IMR-90 (cell line): ENCODE data around the gene ST6GALNAC3. TPM values are rescaled to one million over a fixed set of nuclear protein-coding genes. Genes with fewer than 3 reads are reported as not detected.

Experiments
- ATAC-seq: fragments of 200-7000 bp; cut with Tn5 transposase; 2 replicates; pipeline ENCODE4 v1.9.1; 2020; ENCODE audit warnings: low read depth, mild to moderate bottlenecking, moderate library complexity
- BruUV-seq: library from RNA; stranded (reverse); fragments of 400-500 nt; replicated peaks from 2 replicates; lab custom pipeline; 2021; lab: Mats Ljungman, UMichigan
- CTCF ChIA-PET: fragments of 300-600 bp; formaldehyde crosslinking; extraction: SDS; loops from one replicate; lab custom pipeline; 2021; ENCODE audit warnings: antibody characterized with exemption; lab: Yijun Ruan, JAX
- POLR2A ChIA-PET: fragments of 300-600 bp; sonication (Branson Sonifier 250); formaldehyde crosslinking; loops from one replicate; lab custom pipeline; 2022; ENCODE audit warnings: antibody characterized with exemption; ENCODE audit not compliant: unreplicated experiment; lab: Charles Lee
- DNase-seq: peaks from one replicate; pipeline ENCODE4 v3.0.0; 2013
- H2AFZ ChIP-seq: replicated peaks from 2 replicates; pipeline ENCODE3; 2013; ENCODE audit warnings: low read length, mild to moderate bottlenecking; ENCODE audit not compliant: poor library complexity
- H2AK5ac ChIP-seq: 2 replicates; pipeline ENCODE4 v1.6.1; 2013; ENCODE audit warnings: low read depth, low read length, inconsistent platforms
- H2AK9ac ChIP-seq: replicated peaks from 2 replicates; pipeline ENCODE3; 2013; ENCODE audit warnings: mild to moderate bottlenecking, low read depth, low read length, moderate library complexity; ENCODE audit not compliant: poor library complexity
- H2BK120ac ChIP-seq: 2 replicates; pipeline ENCODE4 v1.6.1; 2013; ENCODE audit warnings: low read depth, low read length, inconsistent platforms
- H2BK15ac ChIP-seq: 3 replicates; pipeline ENCODE4 v1.6.1; 2013; ENCODE audit warnings: low read depth, low read length, inconsistent platforms
- H2BK20ac ChIP-seq: 2 replicates; pipeline ENCODE4 v1.6.1; 2013; ENCODE audit warnings: low read depth, mild to moderate bottlenecking, inconsistent platforms, low read length, moderate library complexity
- H2BK5ac ChIP-seq: 2 replicates; pipeline ENCODE4 v1.6.1; 2013; ENCODE audit warnings: mild to moderate bottlenecking, low read depth, low read length, inconsistent platforms; ENCODE audit not compliant: poor library complexity, severe bottlenecking
- H3K14ac ChIP-seq: replicated peaks from 2 replicates; pipeline ENCODE4 v1.6.1; 2013; ENCODE audit warnings: low read depth, low read length, inconsistent platforms
- H3K18ac ChIP-seq: 2 replicates; pipeline ENCODE4 v1.6.1; 2013; ENCODE audit warnings: low read depth, low read length, control low read depth
- H3K23ac ChIP-seq: 2 replicates; pipeline ENCODE4 v1.6.1; 2013; ENCODE audit warnings: low read depth, low read length, inconsistent platforms
- H3K27ac ChIP-seq: 2 replicates; pipeline ENCODE4 v1.5.1; 2013; ENCODE audit warnings: mild to moderate bottlenecking, control low read depth, low read length; ENCODE audit not compliant: insufficient read depth
- H3K27me3 ChIP-seq: 2 replicates; pipeline ENCODE4 v1.6.1; 2013; ENCODE audit warnings: low read length; ENCODE audit not compliant: control insufficient read depth, insufficient read depth
- H3K36me3 ChIP-seq: 2 replicates; pipeline ENCODE4 v1.6.1; 2013; ENCODE audit warnings: low read length, mixed read lengths; ENCODE audit not compliant: control insufficient read depth, insufficient read depth
- H3K4ac ChIP-seq: 2 replicates; pipeline ENCODE4 v1.6.1; 2013; ENCODE audit warnings: low read depth, low read length, inconsistent platforms
- H3K4me1 ChIP-seq: 2 replicates; pipeline ENCODE4 v1.6.1; 2013; ENCODE audit warnings: low read length, mixed read lengths; ENCODE audit not compliant: control insufficient read depth, insufficient read depth
- H3K4me2 ChIP-seq: 2 replicates; pipeline ENCODE4 v1.6.1; 2013; ENCODE audit warnings: low read depth, mild to moderate bottlenecking, control low read depth, low read length, moderate library complexity
- H3K4me3 ChIP-seq: 2 replicates; pipeline ENCODE4 v1.5.1; 2013; ENCODE audit warnings: low read depth, mild to moderate bottlenecking, control low read depth, low read length, moderate library complexity; ENCODE audit not compliant: insufficient read depth
- H3K56ac ChIP-seq: 2 replicates; pipeline ENCODE4 v1.6.1; 2013; ENCODE audit warnings: low read length, inconsistent platforms; ENCODE audit not compliant: insufficient read depth; ENCODE audit errors: extremely low read depth
- H3K79me1 ChIP-seq, 2 experiments: 2 replicates each; pipeline ENCODE4 v1.6.1; 2013; ENCODE audit warnings: low read length in 2 of 2, inconsistent platforms in 1 of 2, low read depth in 1 of 2
- H3K9ac ChIP-seq: 2 replicates; pipeline ENCODE4 v1.6.1; 2013; ENCODE audit warnings: low read depth, low read length, control low read depth
- H3K9me1 ChIP-seq: 2 replicates; pipeline ENCODE4 v1.6.1; 2013; ENCODE audit warnings: low read length, inconsistent platforms; ENCODE audit not compliant: insufficient read depth
- H3K9me3 ChIP-seq: 2 replicates; pipeline ENCODE4 v1.6.1; 2013; ENCODE audit warnings: low read length; ENCODE audit not compliant: control insufficient read depth, insufficient read depth
- H4K20me1 ChIP-seq: 2 replicates; pipeline ENCODE4 v1.6.1; 2013; ENCODE audit warnings: low read length, inconsistent platforms; ENCODE audit not compliant: insufficient read depth
- H4K5ac ChIP-seq: 2 replicates; pipeline ENCODE4 v1.6.1; 2013; ENCODE audit warnings: mild to moderate bottlenecking, low read depth, low read length, control low read depth
- H4K8ac ChIP-seq, 2 experiments: 2 replicates each; pipeline ENCODE4 v1.6.1; 2013; ENCODE audit warnings: low read depth in 2 of 2, low read length in 2 of 2, control low read depth in 1 of 2, inconsistent platforms in 1 of 2
- H4K91ac ChIP-seq: 2 replicates; pipeline ENCODE4 v1.6.1; 2013; ENCODE audit warnings: low read depth, low read length, inconsistent platforms; ENCODE audit not compliant: insufficient read depth
- BHLHE40 ChIP-seq: fragments of 150-350 bp; IDR thresholded peaks from 2 replicates; pipeline ENCODE4 v1.6.1; 2016; ENCODE audit warnings: mild to moderate bottlenecking, low read depth, low read length
- CEBPB ChIP-seq: IDR thresholded peaks from 2 replicates; pipeline ENCODE4 v1.6.1; 2012; ENCODE audit warnings: low read depth, low read length, improper control_type of control experiment
- CHD1 ChIP-seq: IDR thresholded peaks from 2 replicates; pipeline ENCODE4 v1.6.1; 2012; ENCODE audit warnings: low read depth, low read length, improper control_type of control experiment
- FOS ChIP-seq: fragments of 150-350 bp; IDR thresholded peaks from 2 replicates; pipeline ENCODE4 v1.6.1; 2016; ENCODE audit warnings: low read depth, low read length
- MAFK ChIP-seq: IDR thresholded peaks from 2 replicates; pipeline ENCODE4 v1.6.1; 2012; ENCODE audit warnings: low read depth, low read length, improper control_type of control experiment
- MAZ ChIP-seq: IDR thresholded peaks from 2 replicates; pipeline ENCODE4 v1.6.1; 2012; ENCODE audit warnings: low read depth, mild to moderate bottlenecking, low read length, improper control_type of control experiment, moderate library complexity, borderline replicate concordance
- NFE2L2 ChIP-seq: fragments of 150-350 bp; IDR thresholded peaks from 2 replicates; pipeline ENCODE4 v1.6.1; 2016; ENCODE audit warnings: low read depth, mild to moderate bottlenecking, low read length
- POLR2A ChIP-seq: IDR thresholded peaks from 2 replicates; pipeline ENCODE4 v1.6.1; 2012; ENCODE audit warnings: mild to moderate bottlenecking, low read depth, low read length
- RAD21 ChIP-seq: IDR thresholded peaks from 2 replicates; pipeline ENCODE4 v1.6.1; 2012; ENCODE audit warnings: low read length, improper control_type of control experiment
- RCOR1 ChIP-seq: IDR thresholded peaks from 2 replicates; pipeline ENCODE4 v1.6.1; 2012; ENCODE audit warnings: mild to moderate bottlenecking, low read length, improper control_type of control experiment; ENCODE audit not compliant: insufficient replicate concordance
- RFX5 ChIP-seq: IDR thresholded peaks from 2 replicates; pipeline ENCODE4 v1.8.0; 2012; ENCODE audit warnings: low read depth, mild to moderate bottlenecking, low read length, moderate library complexity
- WGBS, 2 experiments: methylation state at CpG; one replicate each; pipeline versions ENCODE4 v1.1.5 to v1.1.7; 2013; ENCODE audit warnings: missing lambda C conversion rate in 2 of 2; ENCODE audit not compliant: insufficient read length in 1 of 2; ENCODE audit errors: extremely low coverage in 2 of 2; 5-methylcytosine and 5-hydroxymethylcytosine counted together
- dilution Hi-C: fragments of 300-500 bp; cut with HindIII; formaldehyde crosslinking; loops from one replicate; pipeline ENCODE4 v1.14.3; 2018; ENCODE audit warnings: low sequenced_read_pairs; ENCODE audit not compliant: unreplicated experiment
- in situ Hi-C: fragments of 300-500 bp; cut with MboI; formaldehyde crosslinking; loops from 3 replicates; pipeline ENCODE4 v1.14.3; 2019; ENCODE audit warnings: low sequenced_read_pairs, inconsistent platforms, mixed read lengths
- intact Hi-C: fragments of 100-400 bp; cut with micrococcal nuclease; formaldehyde crosslinking; loops from 2 replicates; pipeline ENCODE4 v1.10.0; 2022
- polyA plus RNA-seq, 3 experiments: library from polyadenylated mRNA; depleted of rRNA; stranded (reverse); fragments of >200 nt; gene quantifications; 2 replicates each; pipeline ENCODE4 v1.2.3, GENCODE V29; 2012; ENCODE audit warnings: low replicate concordance in 1 of 3
- total RNA-seq: library from RNA; depleted of rRNA; stranded (reverse); fragments of >200 nt; gene quantifications from 2 replicates; pipeline ENCODE4 v1.2.3, GENCODE V29; 2012
- TF ChIP-seq, protein P1 (sequence below): fragments of 150-350 bp; IDR thresholded peaks from 2 replicates; pipeline ENCODE4 v1.6.1; 2017; ENCODE audit warnings: mild to moderate bottlenecking, antibody characterized with exemption, low read length, low read depth
- TF ChIP-seq, protein P2 (sequence below): fragments of 150-350 bp; IDR thresholded peaks from 2 replicates; pipeline ENCODE4 v1.6.1; 2016; ENCODE audit warnings: low read depth, mild to moderate bottlenecking, low read length, moderate library complexity, borderline replicate concordance

The ST6GALNAC3 gene
- total and polyA plus RNA-seq, 2 of the 4 experiments (the other 2 are of a cell fraction), result 0.65 to 1.3 TPM

DNA sequence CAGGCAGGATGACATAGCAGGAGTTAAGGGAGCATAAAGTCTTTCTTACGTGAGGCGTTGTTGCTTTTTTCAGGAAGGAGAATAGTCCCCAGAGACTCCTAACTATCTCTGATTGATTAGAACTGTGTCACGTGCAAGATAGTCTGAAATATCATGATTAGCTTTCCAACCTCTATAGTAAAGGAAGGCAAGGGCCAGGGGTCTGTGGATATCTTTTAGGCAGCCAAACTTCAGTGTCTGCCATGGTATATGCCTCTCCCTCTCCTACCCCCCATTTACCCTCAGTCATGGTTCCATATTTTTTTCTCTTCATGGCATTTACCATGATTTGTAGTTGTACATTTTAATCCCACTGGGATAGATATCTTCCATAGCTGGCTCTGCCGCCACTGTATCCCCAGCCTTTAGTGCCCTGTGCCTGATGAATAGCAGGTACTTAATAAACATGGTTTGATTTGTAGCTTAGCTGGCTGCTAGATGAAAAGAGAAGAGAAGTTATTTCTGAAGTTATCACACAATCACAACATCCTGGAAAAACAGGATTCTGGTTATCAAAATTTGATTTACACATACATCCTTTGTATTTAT, 474.1 kb downstream of the ST6GALNAC3 start:
- no peak overlapping the region for H2BK20ac ChIP-seq
- no peak overlapping the region for H3K14ac ChIP-seq
- intact Hi-C loops (no loop called here), dilution Hi-C loops (no loop called here), in situ Hi-C loops (no loop called here)
- H2BK5ac ChIP-seq, result no peak overlapping the region
- H3K23ac ChIP-seq, result no peak overlapping the region
- no peaks in the 10 kb centered on the region for H3K79me1 ChIP-seq
- ATAC-seq (no peak), DNase-seq (no peak)
- no peak overlapping the region for H4K91ac ChIP-seq
- H3K9ac ChIP-seq, result no peak overlapping the region
- H3K9me3 ChIP-seq, result no peaks in the 10 kb centered on the region; the same call in 1 of the 2 replicates
- no peak overlapping the region for H2AK9ac ChIP-seq
- H2AFZ ChIP-seq, result no peak overlapping the region
- BruUV-seq, result no TSS peak
- no peak overlapping the region for H3K4ac ChIP-seq
- no peak overlapping the region for H3K56ac ChIP-seq
- ChIA-PET POLR2A (no interaction called here), CTCF (no interaction called here)
- no peaks in the 10 kb centered on the region for H3K27me3 ChIP-seq
- no peak overlapping the region for H2BK15ac ChIP-seq
- no peaks in the 10 kb centered on the region for H3K4me1 ChIP-seq
- no peak overlapping the region for H2BK120ac ChIP-seq
- no peaks in the 10 kb centered on the region for H3K36me3 ChIP-seq
- no peak overlapping the region for H2AK5ac ChIP-seq
- no peak overlapping the region for H3K27ac ChIP-seq
- H4K8ac ChIP-seq, result no peak overlapping the region
- TF ChIP-seq, protein P1, sequence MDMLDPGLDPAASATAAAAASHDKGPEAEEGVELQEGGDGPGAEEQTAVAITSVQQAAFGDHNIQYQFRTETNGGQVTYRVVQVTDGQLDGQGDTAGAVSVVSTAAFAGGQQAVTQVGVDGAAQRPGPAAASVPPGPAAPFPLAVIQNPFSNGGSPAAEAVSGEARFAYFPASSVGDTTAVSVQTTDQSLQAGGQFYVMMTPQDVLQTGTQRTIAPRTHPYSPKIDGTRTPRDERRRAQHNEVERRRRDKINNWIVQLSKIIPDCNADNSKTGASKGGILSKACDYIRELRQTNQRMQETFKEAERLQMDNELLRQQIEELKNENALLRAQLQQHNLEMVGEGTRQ, result no peak
- TF ChIP-seq, protein P2, sequence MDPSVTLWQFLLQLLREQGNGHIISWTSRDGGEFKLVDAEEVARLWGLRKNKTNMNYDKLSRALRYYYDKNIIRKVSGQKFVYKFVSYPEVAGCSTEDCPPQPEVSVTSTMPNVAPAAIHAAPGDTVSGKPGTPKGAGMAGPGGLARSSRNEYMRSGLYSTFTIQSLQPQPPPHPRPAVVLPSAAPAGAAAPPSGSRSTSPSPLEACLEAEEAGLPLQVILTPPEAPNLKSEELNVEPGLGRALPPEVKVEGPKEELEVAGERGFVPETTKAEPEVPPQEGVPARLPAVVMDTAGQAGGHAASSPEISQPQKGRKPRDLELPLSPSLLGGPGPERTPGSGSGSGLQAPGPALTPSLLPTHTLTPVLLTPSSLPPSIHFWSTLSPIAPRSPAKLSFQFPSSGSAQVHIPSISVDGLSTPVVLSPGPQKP, result no peak
- no peak for TF ChIP-seq CHD1
- TF ChIP-seq FOS, result no peak
- no peak for TF ChIP-seq MAFK
- no peak for TF ChIP-seq CEBPB
- no peak for TF ChIP-seq RCOR1
- no peak for TF ChIP-seq MAZ
- no peak for TF ChIP-seq RAD21
- TF ChIP-seq NFE2L2, result no peak
- no peak for TF ChIP-seq RFX5
- TF ChIP-seq POLR2A, result no peak
- TF ChIP-seq BHLHE40, result no peak
- no CpG with 5 or more reads among the region's 4 CpGs for WGBS, 2 experiments
- no peak overlapping the region for H3K18ac ChIP-seq
- H3K4me3 ChIP-seq, result no peak overlapping the region
- H3K9me1 ChIP-seq, result no peaks in the 10 kb centered on the region
- no peaks in the 10 kb centered on the region for H4K20me1 ChIP-seq
- H3K4me2 ChIP-seq, result no peak overlapping the region
- H4K5ac ChIP-seq, result no peak overlapping the region
